Retinal pigment epithelial cell (primary cell): Measurements from ENCODE around the gene CFAP119.

Source experiments
- DNase-seq: peaks from one replicate; pipeline ENCODE4 v3.0.0-alpha.2; 2010; ENCODE audit warnings: low read depth
- H3K4me3 ChIP-seq: 2 replicates; pipeline ENCODE4 v1.5.1; 2011; ENCODE audit warnings: mild to moderate bottlenecking, low read length, control low read depth, moderate library complexity
- CTCF ChIP-seq: conservative IDR thresholded peaks from 2 replicates; pipeline ENCODE4 v1.5.1; 2011; ENCODE audit warnings: low read depth, low read length, control low read depth, inconsistent platforms

CFAP119 gene

GRCh38 chr16:30785126-30786106 is 23.6 kb upstream of the CFAP119 start:
- DNase-seq = no peak
- TF ChIP-seq CTCF = no peak
- H3K4me3 ChIP-seq = peak overlapping the region; percentile 93

GRCh38 chr16:30784215-30784614 is 22.4 kb upstream of the CFAP119 start:
- no peak overlapping the region for H3K4me3 ChIP-seq
- no peak for TF ChIP-seq CTCF

GRCh38 chr16:30783280-30784109 is 21.6 kb upstream of the CFAP119 start:
- TF ChIP-seq CTCF = no peak
- no peak overlapping the region for H3K4me3 ChIP-seq
- no peak for DNase-seq

More at GRCh38 chr16:30784215-30784614, 22.4 kb upstream of the CFAP119 start:
- no peak for DNase-seq

- TF ChIP-seq CTCF = no peak
- DNase-seq = no peak
- no peak overlapping the region for H3K4me3 ChIP-seq
Observed at GRCh38 chr16:30782486-30783279, 20.8 kb upstream of the CFAP119 start.

- DNase-seq = no peak
- no peak overlapping the region for H3K4me3 ChIP-seq
- no peak for TF ChIP-seq CTCF
Observed at GRCh38 chr16:30780549-30780948, 18.7 kb upstream of the CFAP119 start.

- TF ChIP-seq CTCF = no peak
- no peak for DNase-seq
- H3K4me3 ChIP-seq = no peak overlapping the region
Observed at GRCh38 chr16:30780021-30780420, 18.2 kb upstream of the CFAP119 start.
